Hair follicle dermal papilla cell (primary cell): ENCODE data around the gene LMNB1. TPM values are rescaled to one million over a fixed set of nuclear protein-coding genes. Genes with fewer than 3 reads are reported as not detected.

ENCODE experiments used
- small RNA-seq: library from RNA; depleted of rRNA; stranded (forward); fragments of <200 nt; gene quantifications from one replicate; pipeline ENCODE3, GENCODE V24; 2012
- total RNA-seq: library from RNA; depleted of rRNA; stranded (reverse); fragments of >200 nt; gene quantifications from 2 replicates; pipeline ENCODE4 v1.2.3, GENCODE V29; 2012

Gene LMNB1, protein sequence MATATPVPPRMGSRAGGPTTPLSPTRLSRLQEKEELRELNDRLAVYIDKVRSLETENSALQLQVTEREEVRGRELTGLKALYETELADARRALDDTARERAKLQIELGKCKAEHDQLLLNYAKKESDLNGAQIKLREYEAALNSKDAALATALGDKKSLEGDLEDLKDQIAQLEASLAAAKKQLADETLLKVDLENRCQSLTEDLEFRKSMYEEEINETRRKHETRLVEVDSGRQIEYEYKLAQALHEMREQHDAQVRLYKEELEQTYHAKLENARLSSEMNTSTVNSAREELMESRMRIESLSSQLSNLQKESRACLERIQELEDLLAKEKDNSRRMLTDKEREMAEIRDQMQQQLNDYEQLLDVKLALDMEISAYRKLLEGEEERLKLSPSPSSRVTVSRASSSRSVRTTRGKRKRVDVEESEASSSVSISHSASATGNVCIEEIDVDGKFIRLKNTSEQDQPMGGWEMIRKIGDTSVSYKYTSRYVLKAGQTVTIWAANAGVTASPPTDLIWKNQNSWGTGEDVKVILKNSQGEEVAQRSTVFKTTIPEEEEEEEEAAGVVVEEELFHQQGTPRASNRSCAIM
- total RNA-seq = 9.6 and 9.9 TPM in 2 replicates

DNA sequence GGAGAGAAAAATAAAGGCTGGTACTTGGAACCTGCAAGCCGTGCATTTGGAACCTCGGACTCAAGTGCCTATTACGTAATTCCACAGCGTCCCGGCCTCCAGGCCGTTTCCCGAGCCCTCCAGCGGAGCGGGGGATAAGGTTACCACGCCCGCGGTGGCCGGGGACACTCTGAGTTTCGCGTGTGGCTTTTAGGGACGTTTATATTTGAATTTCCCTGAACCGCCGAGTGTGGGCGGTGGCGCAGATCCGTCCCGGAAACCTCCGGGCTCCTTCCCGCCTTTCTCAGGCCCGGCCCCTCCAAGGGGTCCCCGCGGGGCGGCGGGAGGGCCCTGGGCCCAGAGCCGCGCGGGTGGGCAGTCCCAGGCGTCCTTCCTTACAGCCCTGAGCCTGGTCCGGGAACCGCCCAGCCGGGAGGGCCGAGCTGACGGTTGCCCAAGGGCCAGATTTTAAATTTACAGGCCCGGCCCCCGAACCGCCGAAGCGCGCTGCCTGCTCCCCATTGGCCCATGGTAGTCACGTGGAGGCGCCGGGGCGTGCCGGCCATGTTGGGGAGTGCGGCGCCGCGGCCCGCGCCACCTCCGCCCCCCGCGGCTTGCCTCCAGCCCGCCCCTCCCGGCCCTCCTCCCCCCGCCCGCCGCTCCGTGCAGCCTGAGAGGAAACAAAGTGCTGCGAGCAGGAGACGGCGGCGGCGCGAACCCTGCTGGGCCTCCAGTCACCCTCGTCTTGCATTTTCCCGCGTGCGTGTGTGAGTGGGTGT lies at the start of gene LMNB1:
Gene LMNB1 (plus strand): TSS at position 638 of the 758 bp plus-strand sequence. CDS start 373 bp downstream, outside the sequence.

Small RNAs within 50 kb of the gene (small RNA-seq; reads per million reads assigned to genes)
- gene RNU6-752P = not detected

Other genes starting within 250 kb of the LMNB1 start
- gene ALDH7A1, start 181.9 kb upstream of the LMNB1 start, total RNA-seq = 24.7 and 33.5 TPM in 2 replicates
- gene PHAX, start 176.2 kb upstream of the LMNB1 start, total RNA-seq = 42.6 and 53.5 TPM in 2 replicates